Gastroesophageal sphincter (tissue), 4 donors: Measurements from ENCODE around the gene GLTP. TPM values are rescaled to one million over a fixed set of nuclear protein-coding genes. Genes with fewer than 3 reads are reported as not detected.
"Not testable (repeated sequence)": the region's sequence is repeated elsewhere in the genome, so short reads cannot be mapped to it uniquely, and the experiment has no call there.

Source experiments
- ATAC-seq: fragments of 150-250 bp; one replicate; pipeline ENCODE4 v1.9.1; 2016; ENCODE audit warnings: mild to moderate bottlenecking, moderate library complexity
- H3K27ac ChIP-seq, 4 donors: fragments of 200-600 bp; sonication (generic) in 3 of 4; 1 replicate in 3 of 4; 2 replicates in 1 of 4; pipeline ENCODE4 v1.5.1; 2016 to 2019
- H3K27me3 ChIP-seq: fragments of 200-600 bp; sonication (generic); one replicate; pipeline ENCODE4 v1.5.1; 2019
- H3K36me3 ChIP-seq, 2 donors: fragments of 200-600 bp; sonication (generic); one replicate each; pipeline ENCODE4 v1.5.1; 2019; ENCODE audit warnings: control low read depth in 1 of 2
- H3K4me1 ChIP-seq, 3 donors: fragments of 200-600 bp; sonication (generic); 1 replicate in 2 of 3; 2 replicates in 1 of 3; pipeline ENCODE4 v1.5.1; 2016 to 2019; ENCODE audit warnings: control low read depth in 2 of 3
- H3K4me3 ChIP-seq, 2 donors: fragments of 200-600 bp; sonication (generic); one replicate each; pipeline ENCODE4 v1.5.1; 2019; ENCODE audit warnings: mild to moderate bottlenecking in 1 of 2, moderate library complexity in 1 of 2
- H3K9me3 ChIP-seq, 3 donors: fragments of 200-600 bp; sonication (generic); one replicate each; pipeline ENCODE4 v1.5.1; 2017 to 2019; ENCODE audit warnings: control low read depth in 2 of 3
- CTCF ChIP-seq, 4 experiments: fragments of 200-600 bp in 2 of 4; fragments of 450-650 bp in 2 of 4; sonication (generic) in 1 of 4; IDR thresholded peaks; one replicate each; pipeline ENCODE4 v1.5.1; 2017 to 2019; ENCODE audit warnings: antibody characterized with exemption in 4 of 4, mild to moderate bottlenecking in 2 of 4, moderate library complexity in 2 of 4
- EP300 ChIP-seq: sonication (generic); formaldehyde crosslinking; IDR thresholded peaks from one replicate; pipeline ENCODE4 v1.6.1; 2017; ENCODE audit warnings: antibody characterized with exemption, mild to moderate bottlenecking
- POLR2A ChIP-seq, 2 donors: fragments of 450-650 bp; IDR thresholded peaks; one replicate each; pipeline ENCODE4 v1.6.1; 2017; ENCODE audit warnings: antibody characterized with exemption in 2 of 2, mild to moderate bottlenecking in 2 of 2, moderate library complexity in 1 of 2
- POLR2AphosphoS5 ChIP-seq: sonication (generic); formaldehyde crosslinking; IDR thresholded peaks from one replicate; pipeline ENCODE4 v1.6.1; 2017; ENCODE audit warnings: antibody characterized with exemption
- WGBS, 2 donors: methylation state at CpG; one replicate each; pipeline ENCODE4 v1.1.5; 2018; ENCODE audit warnings: low coverage in 1 of 2; 5-methylcytosine and 5-hydroxymethylcytosine counted together
- total RNA-seq, 4 donors: library from RNA; depleted of rRNA; stranded (reverse); fragments of >200 nt; gene quantifications; one replicate each; pipeline ENCODE4 v1.1.0, GENCODE V29; 2016

The GLTP gene
- total RNA-seq, 4 donors from 2014 or later, result 35.2 to 70.3 (median 51.8) TPM

- 59 to 66% methylated on average over 2 of the region's 6 CpGs for WGBS, 2 donors
- H3K36me3 ChIP-seq, result no peaks in the 10 kb centered on the region
- H3K4me1 ChIP-seq, result peaks cover 0 to 17% (median 9%) of the 10 kb centered on the region in 3 donors
- no peak for TF ChIP-seq POLR2A (IDR thresholded peaks at IDR 0.05)
- no peak for TF ChIP-seq EP300
- TF ChIP-seq CTCF (IDR thresholded peaks at IDR 0.05), result no peak
- TF ChIP-seq POLR2AphosphoS5, result no peak
- no peak overlapping the region for H3K4me3 ChIP-seq
- H3K27me3 ChIP-seq, result peaks cover 12% of the 10 kb centered on the region
- H3K9me3 ChIP-seq, result no peaks in the 10 kb centered on the region
- H3K27ac ChIP-seq, result no peak overlapping the region
- ATAC-seq, result no peak
Measured at GRCh38 chr12:109896188-109896587, 15.8 kb upstream of the GLTP start.

GRCh38 chr12:109894939-109895338 lies 14.6 kb upstream of the GLTP start:
- ATAC-seq, result no peak
- Histone ChIP-seq H3K27ac (no peak overlapping the region), H3K36me3 (no peaks in the 10 kb centered on the region), H3K4me1 (peaks cover 0 to 11% (median 6%) of the 10 kb centered on the region in 3 donors), H3K9me3 (no peaks in the 10 kb centered on the region), H3K4me3 (no peak overlapping the region), H3K27me3 (peaks cover 12% of the 10 kb centered on the region)
- 51 to 80% methylated on average over 2 to 4 of the region's 4 CpGs for WGBS, 2 donors
- TF ChIP-seq CTCF (IDR thresholded peaks at IDR 0.05) (no peak), POLR2A (IDR thresholded peaks at IDR 0.05) (no peak), POLR2AphosphoS5 (no peak), EP300 (no peak)

- no peak overlapping the region for H3K4me3 ChIP-seq
- H3K27me3 ChIP-seq, result peaks cover 12% of the 10 kb centered on the region
- WGBS, 2 donors, result 88 to 100% methylated on average over 2 to 5 of the region's 7 CpGs
- TF ChIP-seq EP300 (no peak), POLR2AphosphoS5 (no peak), POLR2A (IDR thresholded peaks at IDR 0.05) (no peak), CTCF (IDR thresholded peaks at IDR 0.05) (no peak)
- H3K4me1 ChIP-seq, result peaks cover 0 to 4% (median 0%) of the 10 kb centered on the region in 3 donors
- ATAC-seq, result no peak
- no peaks in the 10 kb centered on the region for H3K36me3 ChIP-seq
- H3K27ac ChIP-seq, result no peak overlapping the region
- no peaks in the 10 kb centered on the region for H3K9me3 ChIP-seq
Measured at GRCh38 chr12:109893261-109893995, 13.1 kb upstream of the GLTP start.

- H3K4me1 ChIP-seq, result peaks cover 0 to 4% (median 0%) of the 10 kb centered on the region in 3 donors
- H3K4me3 ChIP-seq, result no peak overlapping the region
- no peak for ATAC-seq
- H3K9me3 ChIP-seq, result no peaks in the 10 kb centered on the region
- 72 to 78% methylated on average over 2 to 4 of the region's 4 CpGs for WGBS, 2 donors
- peaks cover 17% of the 10 kb centered on the region for H3K27me3 ChIP-seq
- no peak for TF ChIP-seq CTCF (IDR thresholded peaks at IDR 0.05)
- no peak for TF ChIP-seq POLR2AphosphoS5
- TF ChIP-seq POLR2A (IDR thresholded peaks at IDR 0.05), result no peak
- no peak for TF ChIP-seq EP300
- no peak overlapping the region for H3K27ac ChIP-seq
- no peaks in the 10 kb centered on the region for H3K36me3 ChIP-seq
Measured at GRCh38 chr12:109892748-109893147, 12.4 kb upstream of the GLTP start.

- 100% methylated on average over 1 of the region's 1 CpG for WGBS, 2 donors
- Histone ChIP-seq H3K9me3 (no peaks in the 10 kb centered on the region), H3K4me1 (peaks cover 0 to 4% (median 0%) of the 10 kb centered on the region in 3 donors), H3K27ac (no peak overlapping the region), H3K4me3 (no peak overlapping the region), H3K27me3 (peaks cover 22% of the 10 kb centered on the region), H3K36me3 (no peaks in the 10 kb centered on the region)
- ATAC-seq, result no peak
- no peak for TF ChIP-seq EP300
- TF ChIP-seq POLR2AphosphoS5, result no peak
- no peak for TF ChIP-seq CTCF (IDR thresholded peaks at IDR 0.05)
- no peak for TF ChIP-seq POLR2A (IDR thresholded peaks at IDR 0.05)
Measured at GRCh38 chr12:109892165-109892715, 11.9 kb upstream of the GLTP start.

- 85 to 100% methylated on average over 4 to 5 of the region's 7 CpGs for WGBS, 2 donors
- ATAC-seq, result not testable (repeated sequence)
Measured at GRCh38 chr12:109891731-109892130, 11.4 kb upstream of the GLTP start.

More at GRCh38 chr12:109891731-109892130, 11.4 kb upstream of the GLTP start:
- not testable (repeated sequence) for H3K9me3 ChIP-seq, H3K4me3 ChIP-seq, H3K36me3 ChIP-seq, H3K4me1 ChIP-seq, H3K27ac ChIP-seq
- H3K27me3 ChIP-seq, result peaks cover 27% of the 10 kb centered on the region
